Measurements from ENCODE around the gene TMEM212. TPM values are rescaled to one million over a fixed set of nuclear protein-coding genes. Genes with fewer than 3 reads are reported as not detected.
A peak's percentile ranks its signal among the peaks of the same experiment; 100 is the strongest.
"Not testable (repeated sequence)": the region's sequence is repeated elsewhere in the genome, so short reads cannot be mapped to it uniquely, and the experiment has no call there.

The TMEM212 gene
- total RNA-seq, 2 experiments from 2014 or later = not detected

GRCh38 chr3:171812811-171813210, 30.3 kb upstream of the TMEM212 start:
- Histone ChIP-seq H3K4me3 (ENCODE audit: low read length) (no peak overlapping the region), H3K27ac (ENCODE audit: low read depth in 1 of 2, low read length in 2 of 2) (no peak overlapping the region), H3K4me1 (ENCODE audit: insufficient read depth, low read length) (peaks cover 17% of the 10 kb centered on the region), H3K27me3 (ENCODE audit: control insufficient read depth in 1 of 2, insufficient read depth in 2 of 2, low read length in 2 of 2) (peaks cover 16 to 19% of the 10 kb centered on the region in 2 experiments), H3K9me3 (ENCODE audit: control insufficient read depth in 1 of 2, insufficient read depth in 1 of 2, low read length in 2 of 2) (no peaks in the 10 kb centered on the region), H3K36me3 (ENCODE audit: insufficient read depth, low read length) (no peaks in the 10 kb centered on the region)
- TF ChIP-seq CTCF (IDR thresholded peaks at IDR 0.05) = no peak
- Mint-ChIP-seq H3K27me3 (peaks cover 61% of the 10 kb centered on the region), H3K27ac (no peak overlapping the region), H3K9me3 (no peaks in the 10 kb centered on the region), H3K4me3 (no peak overlapping the region), H3K36me3 (ENCODE audit: low read depth) (no peaks in the 10 kb centered on the region), H3K4me1 (ENCODE audit: low read depth) (peaks cover 11% of the 10 kb centered on the region)
- intact Hi-C loops (cut with DNase I, micrococcal nuclease) = no loop called here
- ChIA-PET CTCF (no interaction called here), POLR2A (no interaction called here)
- DNase-seq (no peak), ATAC-seq (ENCODE audit: poor library complexity) (no peak)

DNA sequence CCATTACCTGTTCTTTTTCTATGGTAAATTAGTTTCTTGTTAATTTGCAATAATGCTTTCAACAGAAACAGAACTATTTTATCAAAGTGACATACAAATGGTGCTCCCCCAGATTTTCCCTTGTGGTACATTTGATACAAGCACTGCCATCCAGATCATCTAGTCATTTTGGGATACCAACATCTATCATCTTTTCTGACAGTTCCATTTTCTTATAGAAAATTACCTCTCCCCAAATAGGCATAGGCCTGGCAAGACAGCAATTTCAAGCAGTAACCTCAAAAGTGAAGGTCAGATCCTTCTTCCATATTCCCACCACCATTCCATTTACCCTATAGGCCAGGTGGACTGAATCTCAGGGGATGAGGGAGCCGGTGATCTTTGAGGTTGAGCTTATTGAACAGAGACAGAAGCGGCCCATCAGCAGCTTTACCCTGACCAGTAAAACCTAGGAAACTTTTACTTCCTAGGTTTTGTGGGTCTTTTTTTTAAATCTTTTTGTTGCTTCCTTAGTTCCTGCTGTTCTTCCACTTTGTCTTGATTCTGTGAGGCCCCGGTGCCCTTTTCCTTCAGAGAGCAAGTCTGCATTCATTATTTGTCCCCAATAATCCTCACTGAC, 29.8 kb upstream of the TMEM212 start:
- H3K36me3 ChIP-seq (ENCODE audit: insufficient read depth, low read length) = no peaks in the 10 kb centered on the region
- ChIA-PET POLR2A (no interaction called here), CTCF (interaction anchor here (0.6 kb wide), 1 partner anchor 1418 kb away, joined by 3 read pairs; no protein-coding TSS in a partner anchor)
- H3K4me3 ChIP-seq (ENCODE audit: low read length) = no peak overlapping the region
- Mint-ChIP-seq H3K27me3 (peaks cover 60% of the 10 kb centered on the region), H3K4me3 (no peak overlapping the region), H3K27ac (no peak overlapping the region), H3K9me3 (no peaks in the 10 kb centered on the region), H3K4me1 (ENCODE audit: low read depth) (peaks cover 11% of the 10 kb centered on the region), H3K36me3 (ENCODE audit: low read depth) (no peaks in the 10 kb centered on the region)
- H3K4me1 ChIP-seq (ENCODE audit: insufficient read depth, low read length) = peaks cover 17% of the 10 kb centered on the region
- no peak overlapping the region for H3K27ac ChIP-seq (ENCODE audit: low read depth in 1 of 2, low read length in 2 of 2)
- no peak for TF ChIP-seq CTCF (IDR thresholded peaks at IDR 0.05)
- ATAC-seq (ENCODE audit: poor library complexity) = no peak
- H3K27me3 ChIP-seq (ENCODE audit: control insufficient read depth in 1 of 2, insufficient read depth in 2 of 2, low read length in 2 of 2) = peaks cover 16 to 19% of the 10 kb centered on the region in 2 experiments
- intact Hi-C loops (cut with DNase I, micrococcal nuclease) = no loop called here
- H3K9me3 ChIP-seq (ENCODE audit: control insufficient read depth in 1 of 2, insufficient read depth in 1 of 2, low read length in 2 of 2) = no peaks in the 10 kb centered on the region
- no peak for DNase-seq

GRCh38 chr3:171813897-171814460, 29.2 kb upstream of the TMEM212 start:
- Mint-ChIP-seq H3K27me3 (peaks cover 59% of the 10 kb centered on the region), H3K27ac (no peak overlapping the region), H3K9me3 (no peaks in the 10 kb centered on the region), H3K36me3 (ENCODE audit: low read depth) (no peaks in the 10 kb centered on the region), H3K4me3 (no peak overlapping the region), H3K4me1 (ENCODE audit: low read depth) (peaks cover 11% of the 10 kb centered on the region)
- intact Hi-C loops (cut with DNase I, micrococcal nuclease) = no loop called here
- TF ChIP-seq CTCF (IDR thresholded peaks at IDR 0.05) = no peak
- DNase-seq (peak in 3 of 14 experiments; percentile 32 to 66 (median 49)), ATAC-seq (ENCODE audit: poor library complexity) (peak; percentile 38)
- Histone ChIP-seq H3K27ac (ENCODE audit: low read depth in 1 of 2, low read length in 2 of 2) (no peak overlapping the region), H3K9me3 (ENCODE audit: control insufficient read depth in 1 of 2, insufficient read depth in 1 of 2, low read length in 2 of 2) (no peaks in the 10 kb centered on the region), H3K4me1 (ENCODE audit: insufficient read depth, low read length) (peaks cover 17% of the 10 kb centered on the region), H3K4me3 (ENCODE audit: low read length) (no peak overlapping the region), H3K36me3 (ENCODE audit: insufficient read depth, low read length) (no peaks in the 10 kb centered on the region), H3K27me3 (ENCODE audit: control insufficient read depth in 1 of 2, insufficient read depth in 2 of 2, low read length in 2 of 2) (peaks cover 16 to 19% of the 10 kb centered on the region in 2 experiments)
- ChIA-PET POLR2A (no interaction called here), CTCF (interaction anchor here (0.6 kb wide), 1 partner anchor 1418 kb away, joined by 3 read pairs; no protein-coding TSS in a partner anchor)

- H3K36me3 Mint-ChIP-seq (ENCODE audit: low read depth); H3K36me3 ChIP-seq (ENCODE audit: insufficient read depth, low read length); H3K27ac Mint-ChIP-seq; POLR2A ChIA-PET; H3K4me3 ChIP-seq (ENCODE audit: low read length); H3K9me3 ChIP-seq (ENCODE audit: control insufficient read depth in 1 of 2, insufficient read depth in 1 of 2, low read length in 2 of 2); H3K4me3 Mint-ChIP-seq; H3K4me1 Mint-ChIP-seq (ENCODE audit: low read depth); DNase-seq; intact Hi-C loops (cut with DNase I, micrococcal nuclease); H3K9me3 Mint-ChIP-seq; ATAC-seq (ENCODE audit: poor library complexity); CTCF ChIA-PET; H3K27ac ChIP-seq (ENCODE audit: low read depth in 1 of 2, low read length in 2 of 2): not testable (repeated sequence)
- Histone ChIP-seq H3K27me3 (ENCODE audit: control insufficient read depth in 1 of 2, insufficient read depth in 2 of 2, low read length in 2 of 2) (peaks cover 16% of the 10 kb centered on the region in 2 experiments), H3K4me1 (ENCODE audit: insufficient read depth, low read length) (peaks cover 13% of the 10 kb centered on the region)
- peaks cover 53% of the 10 kb centered on the region for H3K27me3 Mint-ChIP-seq
Measured at GRCh38 chr3:171814662-171815061, 28.5 kb upstream of the TMEM212 start.

All from CD4-positive, alpha-beta T cell (primary cell).